Mucosa of rectum (tissue), 2 donors: Measurements from ENCODE around the gene EHBP1L1.

Experiments used
- H3K27ac ChIP-seq, 2 donors: one replicate each; pipeline ENCODE4 v1.7.0; 2013; ENCODE audit warnings: inconsistent platforms in 2 of 2, low read depth in 2 of 2, low read length in 2 of 2
- H3K27me3 ChIP-seq, 2 donors: one replicate each; pipeline ENCODE4 v1.7.0; 2013; ENCODE audit warnings: low read length in 2 of 2; ENCODE audit not compliant: control insufficient read depth in 2 of 2, insufficient read depth in 2 of 2
- H3K36me3 ChIP-seq, 2 donors: one replicate each; pipeline ENCODE4 v1.7.0; 2013; ENCODE audit warnings: low read length in 2 of 2; ENCODE audit not compliant: control insufficient read depth in 2 of 2, insufficient read depth in 2 of 2
- H3K4me1 ChIP-seq, 2 donors: one replicate each; pipeline ENCODE4 v1.7.0; 2013; ENCODE audit warnings: low read length in 2 of 2, mild to moderate bottlenecking in 1 of 2; ENCODE audit not compliant: control insufficient read depth in 2 of 2, insufficient read depth in 2 of 2
- H3K4me3 ChIP-seq, 2 donors: one replicate each; pipeline ENCODE4 v1.7.0; 2013; ENCODE audit warnings: low read length in 2 of 2
- H3K9ac ChIP-seq, 2 donors: one replicate each; pipeline ENCODE4 v1.7.0; 2013; ENCODE audit warnings: low read length in 2 of 2, low read depth in 1 of 2, mild to moderate bottlenecking in 1 of 2
- H3K9me3 ChIP-seq, 2 donors: one replicate each; pipeline ENCODE4 v1.7.0; 2013; ENCODE audit warnings: low read length in 2 of 2; ENCODE audit not compliant: control insufficient read depth in 2 of 2
- donor health status: healthy.
- donor health status: Normal muscosa, but diverticular disease.

The EHBP1L1 gene

DNA sequence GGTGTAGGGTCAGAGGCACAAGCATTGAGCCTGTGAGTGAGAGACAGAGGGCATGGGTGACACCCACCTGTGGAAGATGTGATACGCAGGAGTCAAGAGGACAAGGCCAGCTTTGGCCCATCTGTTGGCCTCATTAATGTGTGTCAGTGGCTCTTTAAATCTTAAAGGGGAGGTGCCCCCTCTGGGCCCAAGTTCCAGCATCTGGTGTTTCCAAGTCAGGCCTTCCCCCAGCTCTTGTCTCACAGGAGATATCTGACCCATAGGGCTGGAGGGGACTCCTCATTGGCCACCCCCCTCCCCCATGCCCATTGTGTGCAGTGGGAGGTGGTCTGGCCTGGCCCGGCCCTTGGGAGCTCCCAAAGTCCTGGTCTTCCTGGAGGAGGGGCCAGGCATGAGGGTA lies 10.8 kb downstream of the EHBP1L1 start:
- H3K9ac ChIP-seq: no peak overlapping the region
- no peak overlapping the region for H3K4me3 ChIP-seq
- peaks cover 17 to 18% of the 10 kb centered on the region in 2 donors for H3K36me3 ChIP-seq
- peaks cover 13 to 15% of the 10 kb centered on the region in 2 donors for H3K4me1 ChIP-seq
- no peaks in the 10 kb centered on the region for H3K9me3 ChIP-seq
- H3K27me3 ChIP-seq: no peaks in the 10 kb centered on the region
- peak overlapping the region; percentile 2 to 38 for H3K27ac ChIP-seq

DNA sequence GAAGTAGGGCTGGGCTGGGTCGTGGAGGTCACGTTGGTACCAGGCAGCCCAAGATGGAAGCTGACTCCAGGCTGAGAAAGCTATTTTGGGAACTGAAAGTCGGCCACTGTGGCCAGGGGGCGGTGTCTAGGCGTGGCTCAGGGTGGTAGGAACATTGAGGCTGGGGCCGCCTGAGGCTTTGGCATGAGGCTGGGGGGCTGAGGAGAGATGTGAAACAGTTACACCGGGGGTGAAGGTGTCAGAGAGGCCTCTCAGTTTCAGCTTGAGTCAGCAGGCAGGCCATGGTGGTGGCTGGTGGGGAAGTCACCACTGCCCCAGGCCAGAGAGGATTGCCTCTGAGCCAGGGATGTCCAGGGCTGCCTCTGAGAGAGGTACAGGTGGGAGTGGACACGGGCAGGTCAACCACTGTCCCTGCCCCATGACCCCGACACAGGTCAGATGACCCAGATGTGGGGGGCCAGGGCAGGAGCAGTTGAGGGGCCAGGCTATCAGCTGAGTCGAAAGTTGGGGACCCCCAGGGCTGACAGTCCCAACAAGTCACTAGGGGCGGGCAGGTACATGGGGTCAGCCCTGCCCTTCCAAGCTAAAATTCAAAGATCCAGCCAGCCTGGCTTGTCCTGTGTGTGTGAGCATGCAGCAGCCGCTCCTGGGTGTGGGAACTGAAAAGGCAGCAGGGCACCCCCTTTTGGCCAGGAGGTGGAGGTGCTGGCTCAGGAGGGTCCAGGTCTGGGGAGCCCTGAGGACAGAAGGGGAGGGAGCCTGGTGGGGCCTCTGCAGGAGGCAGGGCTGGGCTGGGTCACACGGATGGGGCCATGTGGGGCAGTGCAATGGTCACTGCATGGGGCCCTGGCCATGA lies 12.6 kb downstream of the EHBP1L1 start:
- Histone ChIP-seq H3K27ac (peak overlapping the region; percentile 51 to 85), H3K4me3 (no peak overlapping the region), H3K9me3 (no peaks in the 10 kb centered on the region), H3K27me3 (no peaks in the 10 kb centered on the region), H3K9ac (no peak overlapping the region), H3K4me1 (peaks cover 17 to 25% of the 10 kb centered on the region in 2 donors), H3K36me3 (peaks cover 16 to 18% of the 10 kb centered on the region in 2 donors)

DNA sequence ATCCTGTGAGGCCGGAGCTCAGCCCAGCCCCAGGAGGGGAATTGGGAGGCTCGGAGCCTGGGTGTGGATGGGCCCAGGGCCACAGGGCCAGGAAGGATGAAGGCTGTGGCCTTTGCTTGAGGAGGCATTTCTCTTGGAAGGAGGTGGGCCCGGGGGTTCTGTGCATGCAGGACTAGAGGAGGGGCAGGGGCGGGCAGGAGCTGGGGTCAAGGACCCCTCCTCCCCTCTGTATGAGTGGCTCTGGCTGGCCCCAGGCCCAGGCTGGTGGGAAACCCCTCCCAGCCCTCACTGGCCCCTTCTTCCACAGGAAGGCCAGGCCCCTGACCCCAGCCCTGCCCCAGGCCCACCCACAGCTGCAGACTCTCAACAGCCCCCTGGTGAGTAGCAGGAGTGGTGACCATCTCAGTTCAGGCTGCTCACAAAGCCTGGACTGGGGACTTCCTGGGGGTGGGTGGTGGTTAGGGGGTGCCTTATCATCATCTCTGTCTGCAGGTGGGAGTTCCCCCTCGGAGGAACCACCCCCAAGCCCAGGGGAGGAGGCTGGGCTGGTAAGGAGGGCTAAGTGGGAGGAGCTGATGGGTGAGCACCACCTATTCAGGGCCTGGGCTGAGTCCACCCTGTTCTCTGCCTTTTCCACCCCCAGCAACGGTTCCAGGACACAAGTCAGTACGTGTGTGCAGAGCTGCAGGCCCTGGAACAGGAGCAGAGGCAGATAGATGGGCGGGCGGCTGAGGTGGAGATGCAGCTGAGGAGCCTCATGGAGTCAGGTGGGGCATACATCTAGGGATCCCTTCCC lies 13.8 kb downstream of the EHBP1L1 start:
- Histone ChIP-seq H3K27ac (no peak overlapping the region), H3K9ac (no peak overlapping the region), H3K4me3 (no peak overlapping the region), H3K4me1 (peaks cover 17 to 25% of the 10 kb centered on the region in 2 donors), H3K36me3 (peaks cover 12 to 21% of the 10 kb centered on the region in 2 donors), H3K27me3 (no peaks in the 10 kb centered on the region), H3K9me3 (no peaks in the 10 kb centered on the region)

DNA sequence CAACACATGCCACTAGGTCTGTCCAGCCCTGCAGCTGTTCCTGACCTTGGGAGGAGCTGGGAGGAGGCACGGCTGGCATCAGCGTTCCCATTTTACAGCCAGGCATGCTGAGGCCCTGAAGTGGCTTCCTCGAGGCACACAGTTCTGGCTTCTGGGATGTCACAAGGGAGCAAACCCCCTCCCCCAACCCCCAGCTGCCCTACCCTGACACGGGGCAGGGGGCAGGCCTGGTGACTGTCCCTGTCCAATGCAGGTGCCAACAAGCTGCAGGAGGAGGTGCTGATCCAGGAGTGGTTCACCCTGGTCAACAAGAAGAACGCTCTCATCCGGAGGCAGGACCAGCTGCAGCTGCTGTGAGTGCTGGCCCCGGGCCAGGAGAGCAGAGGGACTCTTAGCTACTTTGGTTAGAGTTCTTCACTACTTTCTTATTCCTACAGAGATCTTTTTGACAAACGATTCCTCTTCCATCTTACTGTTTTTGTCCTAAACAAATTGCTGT lies 14.4 kb downstream of the EHBP1L1 start:
- H3K36me3 ChIP-seq: peaks cover 12 to 21% of the 10 kb centered on the region in 2 donors
- H3K4me3 ChIP-seq: no peak overlapping the region
- H3K9ac ChIP-seq: no peak overlapping the region
- H3K27me3 ChIP-seq: no peaks in the 10 kb centered on the region
- H3K4me1 ChIP-seq: peaks cover 19 to 25% of the 10 kb centered on the region in 2 donors
- H3K27ac ChIP-seq: no peak overlapping the region
- H3K9me3 ChIP-seq: no peaks in the 10 kb centered on the region

DNA sequence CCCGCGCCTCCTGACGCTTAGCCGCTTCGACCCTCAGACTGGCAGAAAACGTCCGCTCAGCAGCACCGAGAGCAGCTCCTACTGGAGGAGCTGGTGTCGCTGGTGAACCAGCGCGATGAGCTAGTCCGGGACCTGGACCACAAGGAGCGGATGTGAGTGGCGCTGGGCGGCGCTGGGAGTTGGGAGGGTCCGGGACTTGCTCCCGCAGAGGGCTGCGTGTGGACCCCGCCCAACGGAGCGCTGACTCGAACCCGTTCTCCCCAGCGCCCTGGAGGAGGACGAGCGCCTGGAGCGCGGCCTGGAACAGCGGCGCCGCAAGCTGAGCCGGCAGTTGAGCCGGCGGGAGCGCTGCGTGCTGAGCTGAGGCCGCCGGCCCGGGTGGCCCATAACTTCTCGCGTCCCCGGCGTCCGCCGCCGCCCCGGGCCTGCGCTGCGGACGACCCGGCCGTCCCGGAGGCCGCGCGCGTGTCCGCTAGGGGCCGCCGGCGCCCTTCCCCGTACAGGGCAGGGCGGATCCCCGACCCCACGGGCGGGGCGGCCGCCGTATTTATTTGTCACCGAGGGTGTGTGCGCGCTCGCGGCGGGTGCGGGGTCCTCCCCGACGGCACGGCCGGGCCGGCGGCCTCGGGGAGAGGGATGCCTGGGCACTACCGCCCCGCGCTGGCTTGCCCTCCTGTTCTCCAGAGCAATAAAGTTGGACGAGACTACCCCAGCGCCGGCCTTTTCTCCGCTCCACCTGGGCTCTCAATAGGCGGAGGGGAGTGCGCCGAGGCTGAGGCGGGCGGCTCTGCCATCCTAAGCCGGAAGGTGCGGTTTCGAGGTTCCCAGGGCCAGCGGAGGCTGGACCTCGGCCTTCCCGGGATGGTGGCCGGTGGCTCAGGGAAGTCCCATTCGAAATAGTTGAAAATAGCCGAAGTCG lies 16.3 kb downstream of the EHBP1L1 start:
- Histone ChIP-seq H3K9ac (peak overlapping the region in 1 of 2 donors; percentile 43), H3K36me3 (peaks cover 4 to 14% of the 10 kb centered on the region in 2 donors)

DNA sequence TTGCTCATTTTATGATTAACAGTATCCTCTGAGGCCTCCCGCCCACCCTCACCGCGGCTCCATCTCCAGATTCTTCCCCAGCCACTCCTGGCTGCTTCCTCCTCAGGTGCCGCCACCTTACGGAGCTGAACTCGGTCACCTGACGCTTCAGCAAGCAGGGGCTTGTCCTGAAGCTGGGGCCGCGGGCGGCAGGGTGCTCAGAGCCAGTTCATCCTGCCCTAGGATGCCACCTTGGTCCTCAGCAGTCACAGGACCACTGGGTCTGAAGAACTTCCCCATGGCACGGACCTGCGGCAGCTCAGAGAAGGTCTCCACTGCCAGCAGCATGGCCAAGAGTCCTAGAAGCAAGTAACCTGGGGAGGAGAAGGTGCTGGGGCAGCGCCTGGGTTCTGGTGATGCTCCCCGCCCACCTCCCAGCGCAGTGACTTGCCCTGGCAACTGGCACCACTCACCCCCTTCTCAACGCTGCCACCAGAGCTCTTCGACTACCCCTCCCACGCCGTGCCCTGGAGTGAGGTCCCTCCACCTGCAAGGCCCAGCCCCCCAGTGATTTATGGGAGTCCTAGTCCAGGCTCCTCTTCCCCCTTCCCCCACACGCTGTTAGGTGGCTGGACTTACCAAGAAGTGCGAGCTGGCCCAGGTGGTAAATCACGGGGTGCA lies 17.1 kb downstream of the EHBP1L1 start:
- H3K27me3 ChIP-seq: no peaks in the 10 kb centered on the region
- H3K4me1 ChIP-seq: peaks cover 19 to 21% of the 10 kb centered on the region in 2 donors
- H3K9me3 ChIP-seq: no peaks in the 10 kb centered on the region
- no peak overlapping the region for H3K4me3 ChIP-seq
- H3K36me3 ChIP-seq: peaks cover 11 to 21% of the 10 kb centered on the region in 2 donors
- peak overlapping the region in 1 of 2 donors; percentile 43 for H3K9ac ChIP-seq
- H3K27ac ChIP-seq: peak overlapping the region in 1 of 2 donors; percentile 28

More for the DNA sequence above, 16.3 kb downstream of the EHBP1L1 start:
- H3K9me3 ChIP-seq: no peaks in the 10 kb centered on the region
- H3K27me3 ChIP-seq: no peaks in the 10 kb centered on the region
- H3K4me1 ChIP-seq: peaks cover 25% of the 10 kb centered on the region in 2 donors
- no peak overlapping the region for H3K4me3 ChIP-seq
- peak overlapping the region; percentile 44 to 48 for H3K27ac ChIP-seq

DNA sequence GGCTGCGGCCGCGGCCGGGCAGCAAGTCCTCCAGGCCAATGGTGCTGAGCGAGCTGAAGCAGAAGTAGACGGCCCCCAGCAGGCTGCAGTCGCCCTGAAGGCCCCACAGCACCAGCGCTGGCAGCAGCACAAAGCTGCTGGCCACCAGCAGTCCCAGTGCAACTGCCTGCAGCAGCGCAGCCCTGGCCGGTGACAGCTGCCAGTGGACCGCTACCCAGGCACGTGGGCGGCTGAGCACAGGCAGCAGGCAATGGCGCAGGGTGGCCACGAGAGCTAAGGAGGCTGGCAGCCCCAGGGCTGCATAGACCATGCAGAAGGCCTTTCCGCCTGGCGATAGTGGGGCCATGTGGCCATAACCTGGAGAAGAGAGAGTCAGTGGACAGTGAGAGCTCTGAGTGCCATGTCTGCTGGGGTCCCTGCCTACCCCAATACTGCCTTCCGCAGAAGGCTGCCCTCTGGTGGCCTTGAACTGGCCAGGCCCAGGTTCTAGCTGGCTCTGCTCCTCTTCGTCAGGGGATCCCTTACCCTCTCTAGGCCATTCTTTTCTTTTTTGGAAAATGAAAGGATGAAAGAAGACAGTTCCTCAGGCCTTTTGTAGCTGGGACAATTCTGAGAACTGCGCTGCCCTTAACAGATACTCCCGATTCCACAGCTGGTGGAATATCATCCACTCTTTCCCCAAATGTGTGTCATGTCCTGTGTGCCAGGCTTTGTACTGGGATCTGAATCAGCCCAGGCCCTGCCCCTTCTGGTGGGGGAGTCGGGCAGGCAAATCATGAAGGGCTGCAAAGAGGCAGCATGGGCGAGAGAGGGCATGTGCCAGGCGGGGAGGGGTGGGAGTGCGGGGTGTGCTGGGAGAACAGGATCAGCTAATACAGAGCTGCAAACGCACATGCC lies 17.9 kb downstream of the EHBP1L1 start:
- H3K27ac ChIP-seq: no peak overlapping the region
- no peak overlapping the region for H3K9ac ChIP-seq
- peaks cover 13% of the 10 kb centered on the region in 2 donors for H3K4me1 ChIP-seq
- H3K9me3 ChIP-seq: no peaks in the 10 kb centered on the region
- no peaks in the 10 kb centered on the region for H3K27me3 ChIP-seq
- H3K36me3 ChIP-seq: peaks cover 18 to 29% of the 10 kb centered on the region in 2 donors
- H3K4me3 ChIP-seq: no peak overlapping the region

DNA sequence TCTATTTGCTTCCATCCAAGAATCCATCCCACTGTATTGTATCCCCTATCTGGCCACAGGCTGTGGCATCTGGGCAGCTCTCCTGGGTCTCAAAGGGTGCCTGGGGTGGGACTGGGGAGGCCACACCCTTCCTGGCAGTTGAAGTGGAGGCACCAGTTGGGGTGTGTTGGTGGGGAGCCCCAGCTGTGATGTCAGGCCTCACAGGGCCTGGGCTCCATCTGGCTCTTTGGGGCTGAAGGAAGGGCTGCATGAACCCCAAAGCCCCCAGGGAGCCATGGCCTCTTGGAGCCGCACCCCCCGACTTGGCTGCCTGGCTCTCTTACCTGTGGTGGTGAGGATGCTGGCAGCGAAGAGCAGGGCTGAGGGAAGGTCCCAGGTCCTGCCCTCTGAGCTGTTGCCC lies 19.3 kb downstream of the EHBP1L1 start:
- no peak overlapping the region for H3K4me3 ChIP-seq
- H3K9me3 ChIP-seq: no peaks in the 10 kb centered on the region
- no peaks in the 10 kb centered on the region for H3K27me3 ChIP-seq
- no peak overlapping the region for H3K9ac ChIP-seq
- peaks cover 12% of the 10 kb centered on the region in 2 donors for H3K4me1 ChIP-seq
- no peak overlapping the region for H3K27ac ChIP-seq
- peaks cover 19 to 33% of the 10 kb centered on the region in 2 donors for H3K36me3 ChIP-seq
